Stomach (tissue), 9 donors: ENCODE data around the gene SPOCK3. TPM values are rescaled to one million over a fixed set of nuclear protein-coding genes. Genes with fewer than 3 reads are reported as not detected.
"Not testable (repeated sequence)": the region's sequence is repeated elsewhere in the genome, so short reads cannot be mapped to it uniquely, and the experiment has no call there.

Experiments
- DNase-seq, 2 donors: peaks; one replicate each; pipeline versions ENCODE4 v3.0.0 to v3.0.0-alpha.2; 2013 to 2019
- H3K27ac ChIP-seq, 5 donors: fragments of 200-600 bp in 4 of 5; sonication (generic) in 4 of 5; one replicate each; pipeline ENCODE4 v1.5.1; 2013 to 2019; ENCODE audit warnings: mild to moderate bottlenecking in 1 of 5, moderate library complexity in 1 of 5
- H3K27me3 ChIP-seq, 3 donors: fragments of 200-600 bp; sonication (generic); one replicate each; pipeline ENCODE4 v1.5.1; 2017 to 2019; ENCODE audit warnings: mixed run types in 1 of 3
- H3K36me3 ChIP-seq, 4 donors: fragments of 200-600 bp; sonication (generic); 1 replicate in 3 of 4; 2 replicates in 1 of 4; pipeline ENCODE4 v1.5.1; 2016 to 2019
- H3K4me1 ChIP-seq, 4 donors: fragments of 200-600 bp; sonication (generic); one replicate each; pipeline ENCODE4 v1.5.1; 2016 to 2019
- H3K4me3 ChIP-seq, 4 donors: fragments of 200-600 bp; sonication (generic) in 3 of 4; one replicate each; pipeline ENCODE4 v1.5.1; 2016 to 2019; ENCODE audit warnings: mild to moderate bottlenecking in 1 of 4
- H3K9me3 ChIP-seq, 4 donors: fragments of 200-600 bp; sonication (generic); one replicate each; pipeline ENCODE4 v1.5.1; 2016 to 2019
- CTCF ChIP-seq, 7 experiments: fragments of 450-650 bp in 4 of 7; fragments of 200-600 bp in 3 of 7; sonication (generic) in 3 of 7; IDR thresholded peaks; one replicate each; pipeline ENCODE4 v1.5.1; 2016 to 2019; ENCODE audit warnings: antibody characterized with exemption in 7 of 7, control low read depth in 2 of 7, mild to moderate bottlenecking in 1 of 7
- EP300 ChIP-seq: sonication (generic); formaldehyde crosslinking; IDR thresholded peaks from one replicate; pipeline ENCODE4 v1.6.1; 2017; ENCODE audit warnings: antibody characterized with exemption
- POLR2A ChIP-seq, 4 donors: fragments of 450-650 bp; IDR thresholded peaks; one replicate each; pipeline ENCODE4 v1.6.1; 2016; ENCODE audit warnings: antibody characterized with exemption in 4 of 4, control low read depth in 2 of 4, mild to moderate bottlenecking in 1 of 4, moderate library complexity in 1 of 4
- POLR2AphosphoS5 ChIP-seq, 3 donors: sonication (generic); formaldehyde crosslinking; IDR thresholded peaks; one replicate each; pipeline ENCODE4 v1.6.1; 2016; ENCODE audit warnings: antibody characterized with exemption in 3 of 3
- WGBS, 5 donors: extraction: QIAGEN DNeasy Blood & Tissue Kit in 3 of 5; methylation state at CpG; one replicate each; pipeline versions ENCODE4 v1.1.5 to v1.1.7; 2013 to 2018; 5-methylcytosine and 5-hydroxymethylcytosine counted together
- intact Hi-C: fragments of 100-400 bp; cut with DNase I; formaldehyde crosslinking; loops from one replicate; pipeline ENCODE4 v1.15.1; 2023; ENCODE audit warnings: low total_unique reads
- polyA plus RNA-seq, 3 donors: library from polyadenylated mRNA; stranded (reverse); fragments of 200-250 nt; gene quantifications; one replicate each; pipeline ENCODE4 v1.2.3, GENCODE V29; 2013
- total RNA-seq, 5 donors: library from RNA; depleted of rRNA; stranded (reverse); fragments of >200 nt; gene quantifications; one replicate each; pipeline versions ENCODE4 v1.1.0 to v1.2.3, GENCODE V29; 2014 to 2016
- donor health status: healthy with polysubstance abuse.
- donor health status: Bipolar disorder and iron deficiency.
- donor health status: healthy.

Gene SPOCK3
- total and polyA plus RNA-seq, 8 donors: 0.33 to 6.1 (median 1.8) TPM; not detected in 5

GRCh38 chr4:166980419-166980818, 253.9 kb downstream of the SPOCK3 start:
- TF ChIP-seq CTCF (IDR thresholded peaks at IDR 0.05) (no peak), EP300 (no peak), POLR2AphosphoS5 (IDR thresholded peaks at IDR 0.05) (no peak), POLR2A (IDR thresholded peaks at IDR 0.05) (no peak)
- H3K4me1 ChIP-seq: no peaks in the 10 kb centered on the region
- no peaks in the 10 kb centered on the region for H3K27me3 ChIP-seq
- H3K4me3 ChIP-seq: no peak overlapping the region
- DNase-seq: no peak
- intact Hi-C loops: no loop called here
- H3K9me3 ChIP-seq: peaks cover 0 to 20% (median 6%) of the 10 kb centered on the region in 4 donors
- no peak overlapping the region for H3K27ac ChIP-seq
- no peaks in the 10 kb centered on the region for H3K36me3 ChIP-seq
- 93 to 100% (median 95%) methylated on average over 1 to 3 of the region's 3 CpGs for WGBS, 5 donors

- no peak for DNase-seq
- TF ChIP-seq POLR2AphosphoS5 (IDR thresholded peaks at IDR 0.05) (no peak), POLR2A (IDR thresholded peaks at IDR 0.05) (no peak), CTCF (IDR thresholded peaks at IDR 0.05) (no peak), EP300 (no peak)
Observed at GRCh38 chr4:166977596-166977995, 256.7 kb downstream of the SPOCK3 start.

DNA sequence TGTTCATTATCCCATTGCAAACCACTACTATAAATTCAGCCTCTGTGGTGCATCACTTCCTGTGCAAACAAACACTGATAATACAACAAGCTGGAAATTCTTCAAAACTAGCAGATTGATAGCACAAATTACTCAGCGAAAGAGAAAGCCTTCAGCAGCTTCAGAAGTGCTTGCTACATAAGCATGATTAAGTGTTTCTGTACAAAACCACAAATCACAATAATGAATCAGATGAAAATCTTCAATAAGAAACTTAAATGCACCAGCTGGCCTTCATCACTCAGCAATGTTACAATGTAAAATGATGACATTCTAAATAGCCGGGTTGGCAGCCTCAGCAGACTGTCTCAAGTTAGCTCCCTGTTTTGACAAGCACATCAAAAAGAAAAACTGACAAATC, 262.2 kb downstream of the SPOCK3 start:
- TF ChIP-seq POLR2AphosphoS5 (IDR thresholded peaks at IDR 0.05) (no peak), CTCF (IDR thresholded peaks at IDR 0.05) (no peak), EP300 (no peak), POLR2A (IDR thresholded peaks at IDR 0.05) (no peak)
- Histone ChIP-seq H3K4me3 (no peak overlapping the region), H3K27ac (no peak overlapping the region), H3K27me3 (no peaks in the 10 kb centered on the region), H3K36me3 (no peaks in the 10 kb centered on the region), H3K4me1 (no peaks in the 10 kb centered on the region), H3K9me3 (peaks cover 0 to 18% (median 14%) of the 10 kb centered on the region in 4 donors)
- peak in 1 of 2 donors; percentile 9 for DNase-seq
- WGBS, 5 donors: 28 to 59% (median 54%) methylated on average over 2 of the region's 2 CpGs
- intact Hi-C loops: no loop called here

More at GRCh38 chr4:166977596-166977995, 256.7 kb downstream of the SPOCK3 start:
- Histone ChIP-seq H3K36me3 (no peaks in the 10 kb centered on the region), H3K4me3 (no peak overlapping the region), H3K27me3 (no peaks in the 10 kb centered on the region), H3K27ac (no peak overlapping the region), H3K9me3 (peaks cover 0 to 20% (median 6%) of the 10 kb centered on the region in 4 donors), H3K4me1 (no peaks in the 10 kb centered on the region)
- intact Hi-C loops: no loop called here

DNA sequence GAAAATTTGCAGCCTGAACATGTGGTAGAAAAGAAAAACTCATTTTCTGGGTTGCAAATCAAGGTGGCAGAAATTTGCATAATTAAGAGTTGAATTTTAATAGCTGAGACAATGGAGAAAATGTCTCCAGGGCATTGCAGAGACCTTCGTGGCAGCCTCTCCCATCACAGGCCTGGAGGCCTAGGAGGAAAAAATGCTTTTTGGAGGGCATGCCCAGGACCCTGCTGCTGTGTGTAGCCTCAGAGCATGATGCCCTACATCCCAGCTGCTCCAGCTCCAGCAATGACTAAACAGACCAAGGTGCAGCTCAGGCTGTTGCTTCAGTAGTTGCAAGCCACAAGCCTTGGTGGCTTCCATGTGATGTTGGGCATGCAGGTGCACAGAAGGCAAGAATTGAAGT, 266.1 kb downstream of the SPOCK3 start:
- H3K4me3 ChIP-seq, intact Hi-C loops, H3K36me3 ChIP-seq, H3K27ac ChIP-seq, H3K27me3 ChIP-seq, DNase-seq, H3K4me1 ChIP-seq: not testable (repeated sequence)
- WGBS, 5 donors: 47 to 63% (median 57%) methylated on average over 1 of the region's 1 CpG
- H3K9me3 ChIP-seq: peaks cover 0 to 18% (median 14%) of the 10 kb centered on the region in 4 donors

GRCh38 chr4:166965562-166965961, 268.7 kb downstream of the SPOCK3 start:
- no peak for DNase-seq
- H3K4me1 ChIP-seq: no peaks in the 10 kb centered on the region
- no peak for TF ChIP-seq CTCF (IDR thresholded peaks at IDR 0.05)
- TF ChIP-seq POLR2A (IDR thresholded peaks at IDR 0.05): no peak
- TF ChIP-seq EP300: no peak
- no peak for TF ChIP-seq POLR2AphosphoS5 (IDR thresholded peaks at IDR 0.05)
- 85 to 95% (median 93%) methylated on average over 2 of the region's 2 CpGs for WGBS, 5 donors
- peaks cover 0 to 18% (median 14%) of the 10 kb centered on the region in 4 donors for H3K9me3 ChIP-seq
- no peak overlapping the region for H3K27ac ChIP-seq
- no peak overlapping the region for H3K4me3 ChIP-seq
- H3K36me3 ChIP-seq: no peaks in the 10 kb centered on the region
- intact Hi-C loops: no loop called here
- H3K27me3 ChIP-seq: no peaks in the 10 kb centered on the region
